SU-DHL-6 (cell line): ENCODE data around the gene GOLGA3.

Source experiments
- H2AFZ ChIP-seq: fragments of 200-600 bp; sonication (generic); 2 replicates; pipeline ENCODE4 v1.6.1; 2014; ENCODE audit warnings: low read depth, mild to moderate bottlenecking, moderate library complexity, mixed read lengths, antibody characterized with exemption, low read length; ENCODE audit not compliant: severe bottlenecking
- H3F3A ChIP-seq: fragments of 200-600 bp; shearing (Covaris generic); 2 replicates; pipeline ENCODE4 v1.6.0; 2016; ENCODE audit warnings: antibody characterized with exemption, mild to moderate bottlenecking; ENCODE audit not compliant: insufficient read depth
- H3K27ac ChIP-seq: fragments of 200-600 bp; sonication (generic); 2 replicates; pipeline ENCODE4 v1.5.1; 2016; ENCODE audit warnings: low read depth, mild to moderate bottlenecking, low read length, moderate library complexity, mixed read lengths
- H3K27me3 ChIP-seq: fragments of 200-600 bp; sonication (generic), shearing (Covaris generic); 2 replicates; pipeline ENCODE4 v1.6.0; 2014; ENCODE audit warnings: mild to moderate bottlenecking, low read length
- H3K36me3 ChIP-seq: fragments of 200-600 bp; sonication (generic); 2 replicates; pipeline ENCODE4 v1.6.1; 2014; ENCODE audit warnings: mild to moderate bottlenecking, low read length, mixed read lengths
- H3K4me2 ChIP-seq: fragments of 300-600, 200-600 bp; shearing (Covaris generic), sonication (generic); 2 replicates; pipeline ENCODE4 v1.6.0; 2014; ENCODE audit warnings: low read length, low read depth, mild to moderate bottlenecking; ENCODE audit not compliant: poor library complexity, severe bottlenecking
- H3K4me3 ChIP-seq: fragments of 200-600 bp; sonication (generic); 2 replicates; pipeline ENCODE4 v1.5.1; 2014; ENCODE audit warnings: antibody characterized with exemption, low read length, mild to moderate bottlenecking, mixed read lengths; ENCODE audit not compliant: insufficient read depth, poor library complexity, severe bottlenecking
- H3K79me2 ChIP-seq: fragments of 200-600 bp; sonication (generic); 2 replicates; pipeline ENCODE4 v1.6.1; 2014; ENCODE audit warnings: mild to moderate bottlenecking, low read length, moderate library complexity; ENCODE audit not compliant: insufficient read depth
- H3K9ac ChIP-seq: fragments of 200-600 bp; sonication (generic); 2 replicates; pipeline ENCODE4 v1.7.0; 2014; ENCODE audit warnings: mild to moderate bottlenecking, low read length
- H3K9me2 ChIP-seq: fragments of 200-600 bp; sonication (generic); replicated peaks from 2 replicates; pipeline ENCODE4 v1.6.1; 2014; ENCODE audit warnings: low read length; ENCODE audit not compliant: insufficient read depth
- H3K9me3 ChIP-seq: fragments of 200-600 bp; sonication (generic); 2 replicates; pipeline ENCODE4 v1.6.1; 2014; ENCODE audit warnings: low read length, mixed read lengths; ENCODE audit not compliant: insufficient read depth
- H4K20me1 ChIP-seq: fragments of 200-600 bp; sonication (generic); 2 replicates; pipeline ENCODE4 v1.6.1; 2014; ENCODE audit warnings: low read depth, mild to moderate bottlenecking, antibody characterized with exemption, low read length, moderate library complexity, mixed read lengths
- EZH2phosphoT487 ChIP-seq: fragments of 200-600 bp; sonication (generic), shearing (Covaris generic); conservative IDR thresholded peaks from 2 replicates; pipeline ENCODE4 v1.6.1; 2018; ENCODE audit warnings: mild to moderate bottlenecking, antibody characterized with exemption, low read length, moderate library complexity, mixed read lengths
- TF ChIP-seq, protein P1 (sequence below): fragments of 200-600 bp; sonication (generic); IDR thresholded peaks from one replicate; pipeline ENCODE4 v1.5.1; 2017; ENCODE audit warnings: antibody characterized with exemption, mild to moderate bottlenecking, low read length, moderate library complexity; ENCODE audit not compliant: insufficient read depth, poor library complexity, severe bottlenecking

The GOLGA3 gene

DNA sequence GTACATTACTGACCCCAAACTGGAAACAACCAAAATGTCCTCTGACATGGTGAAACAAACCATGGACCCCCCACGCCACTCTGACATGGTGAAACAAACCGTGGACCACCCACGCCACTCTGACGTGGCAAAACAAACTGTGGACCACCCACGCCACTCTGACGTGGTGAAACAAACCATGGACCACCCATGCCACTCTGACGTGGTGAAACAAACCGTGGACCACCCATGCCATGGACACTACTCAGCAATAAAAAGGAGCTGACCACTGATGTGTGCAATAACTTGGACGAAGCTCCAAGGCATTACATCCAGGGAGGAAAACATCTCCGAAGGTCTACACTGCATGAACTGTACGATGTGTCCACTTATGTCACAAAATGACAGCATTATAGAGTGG is 3.1 kb upstream of the GOLGA3 start:
- TF ChIP-seq, protein P1, sequence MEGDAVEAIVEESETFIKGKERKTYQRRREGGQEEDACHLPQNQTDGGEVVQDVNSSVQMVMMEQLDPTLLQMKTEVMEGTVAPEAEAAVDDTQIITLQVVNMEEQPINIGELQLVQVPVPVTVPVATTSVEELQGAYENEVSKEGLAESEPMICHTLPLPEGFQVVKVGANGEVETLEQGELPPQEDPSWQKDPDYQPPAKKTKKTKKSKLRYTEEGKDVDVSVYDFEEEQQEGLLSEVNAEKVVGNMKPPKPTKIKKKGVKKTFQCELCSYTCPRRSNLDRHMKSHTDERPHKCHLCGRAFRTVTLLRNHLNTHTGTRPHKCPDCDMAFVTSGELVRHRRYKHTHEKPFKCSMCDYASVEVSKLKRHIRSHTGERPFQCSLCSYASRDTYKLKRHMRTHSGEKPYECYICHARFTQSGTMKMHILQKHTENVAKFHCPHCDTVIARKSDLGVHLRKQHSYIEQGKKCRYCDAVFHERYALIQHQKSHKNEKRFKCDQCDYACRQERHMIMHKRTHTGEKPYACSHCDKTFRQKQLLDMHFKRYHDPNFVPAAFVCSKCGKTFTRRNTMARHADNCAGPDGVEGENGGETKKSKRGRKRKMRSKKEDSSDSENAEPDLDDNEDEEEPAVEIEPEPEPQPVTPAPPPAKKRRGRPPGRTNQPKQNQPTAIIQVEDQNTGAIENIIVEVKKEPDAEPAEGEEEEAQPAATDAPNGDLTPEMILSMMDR: no peak
- no peak for TF ChIP-seq EZH2phosphoT487
- Histone ChIP-seq H3K36me3 (0 out of 2 replicates have a peak, but pooled peaks cover 3% of the 10 kb centered on the region), H3K27ac (no peak overlapping the region), H3F3A (no peaks in the 10 kb centered on the region), H3K4me2 (no peak overlapping the region), H3K4me3 (no peak overlapping the region), H3K79me2 (peaks cover 17% of the 10 kb centered on the region), H3K9me2 (no peaks in the 10 kb centered on the region), H3K9me3 (no peaks in the 10 kb centered on the region), H2AFZ (no peak overlapping the region), H4K20me1 (no peaks in the 10 kb centered on the region; the same call in 1 of the 2 replicates), H3K27me3 (no peaks in the 10 kb centered on the region), H3K9ac (no peak overlapping the region)

DNA sequence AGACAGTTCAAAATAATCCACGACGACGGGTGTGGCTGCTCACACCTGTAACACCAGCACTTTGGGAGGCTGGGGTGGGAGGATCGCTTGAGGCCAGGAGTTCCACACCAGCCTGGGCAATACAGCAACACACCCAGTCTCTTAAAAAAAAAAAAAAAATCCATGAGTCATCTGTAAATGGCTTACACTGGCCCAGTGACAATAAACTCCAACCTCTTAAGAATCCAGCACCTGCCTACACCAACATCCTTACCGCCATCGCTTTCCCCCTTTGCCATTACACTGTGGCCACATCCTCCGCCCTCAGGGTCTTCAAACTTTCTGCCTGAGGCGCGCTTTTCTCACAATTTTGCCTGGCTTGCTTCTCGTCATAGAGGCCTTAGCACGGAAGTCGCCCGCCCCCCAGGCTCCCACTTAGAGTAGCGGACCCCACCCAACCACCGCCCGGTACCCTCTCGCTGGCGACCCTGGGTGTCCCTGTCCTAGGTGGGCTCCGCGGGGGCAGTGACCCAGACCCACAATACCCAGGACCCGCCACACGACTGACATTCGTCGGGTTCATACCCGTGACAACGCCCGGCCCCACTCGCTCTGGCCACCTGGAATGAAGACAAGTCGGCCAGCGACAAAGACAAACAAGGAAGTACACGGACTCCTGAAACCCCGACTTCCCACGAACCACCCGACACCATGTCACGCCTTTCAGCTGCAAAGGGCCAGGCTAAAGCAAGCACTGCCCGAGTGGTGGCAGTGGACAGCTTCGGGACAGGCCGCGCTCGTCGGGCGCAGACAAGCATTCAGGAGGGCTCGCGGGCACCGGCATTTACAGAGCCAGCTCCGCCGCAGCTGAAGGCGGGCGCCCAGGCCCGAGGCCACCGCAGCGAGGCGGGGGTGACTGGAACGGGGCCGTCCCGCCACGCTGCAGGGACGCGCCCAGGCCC is 636 bp downstream of the GOLGA3 start:
- H3K9me3 ChIP-seq: no peaks in the 10 kb centered on the region
- H3K9ac ChIP-seq: peak overlapping the region; percentile 77
- H3K36me3 ChIP-seq: 0 out of 2 replicates have a peak, but pooled peaks cover 5% of the 10 kb centered on the region
- H3F3A ChIP-seq: no peaks in the 10 kb centered on the region
- TF ChIP-seq EZH2phosphoT487: no peak
- TF ChIP-seq, protein P1: no peak
- no peak overlapping the region for H3K27ac ChIP-seq
- H3K9me2 ChIP-seq: no peaks in the 10 kb centered on the region
- peak overlapping the region; percentile 96 for H3K4me3 ChIP-seq
- no peaks in the 10 kb centered on the region; the same call in 1 of the 2 replicates for H4K20me1 ChIP-seq
- H3K79me2 ChIP-seq: peaks cover 47% of the 10 kb centered on the region
- H3K4me2 ChIP-seq: peak overlapping the region; percentile 72
- H3K27me3 ChIP-seq: no peaks in the 10 kb centered on the region
- H2AFZ ChIP-seq: no peak overlapping the region

DNA sequence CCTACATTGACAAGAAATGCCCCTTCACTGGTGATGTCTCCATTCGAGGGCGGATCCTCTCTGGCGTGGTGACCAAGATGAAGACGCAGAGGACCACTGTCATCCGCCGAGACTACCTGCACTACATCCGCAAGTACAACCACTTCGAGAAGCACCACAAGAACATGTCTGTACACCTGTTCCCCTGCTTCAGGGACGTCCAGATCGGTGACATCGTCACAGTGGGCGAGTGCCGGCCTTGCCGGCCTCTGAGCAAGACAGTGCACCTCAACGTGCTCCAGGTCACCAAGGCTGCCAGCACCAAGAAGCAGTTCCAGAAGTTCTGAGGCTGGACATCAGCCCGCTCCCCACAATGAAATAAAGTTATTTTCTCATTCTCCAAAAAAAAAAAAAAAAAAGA is 2.8 kb downstream of the GOLGA3 start:
- H3K27ac ChIP-seq: no peak overlapping the region
- peaks cover 53% of the 10 kb centered on the region for H3K79me2 ChIP-seq
- no peak overlapping the region for H3K4me3 ChIP-seq
- no peak for TF ChIP-seq EZH2phosphoT487
- TF ChIP-seq, protein P1: no peak
- H3K27me3 ChIP-seq: no peaks in the 10 kb centered on the region
- H3K9me2 ChIP-seq: no peaks in the 10 kb centered on the region
- H3K36me3 ChIP-seq: 0 out of 2 replicates have a peak, but pooled peaks cover 7% of the 10 kb centered on the region
- no peaks in the 10 kb centered on the region for H3K9me3 ChIP-seq
- H3F3A ChIP-seq: no peaks in the 10 kb centered on the region
- no peak overlapping the region for H3K9ac ChIP-seq
- H2AFZ ChIP-seq: no peak overlapping the region
- H4K20me1 ChIP-seq: no peaks in the 10 kb centered on the region; the same call in 1 of the 2 replicates
- H3K4me2 ChIP-seq: no peak overlapping the region
